GM12891 (cell line): ENCODE results near the gene MRPL57.
A peak's percentile ranks its signal among the peaks of the same experiment; 100 is the strongest.

Experiments
- PAX5 ChIP-seq: IDR thresholded peaks from 2 replicates; pipeline ENCODE4 v1.6.1; 2011; ENCODE audit warnings: low read length, moderate library complexity, mild to moderate bottlenecking; ENCODE audit not compliant: insufficient read depth, severe bottlenecking
- POLR2A ChIP-seq: IDR thresholded peaks from 2 replicates; pipeline ENCODE4 v1.6.1; 2011; ENCODE audit warnings: low read depth, low read length, control low read depth
- POLR2AphosphoS5 ChIP-seq: IDR thresholded peaks from 2 replicates; pipeline ENCODE4 v1.6.1; 2011; ENCODE audit warnings: low read depth, low read length, control low read depth
- POU2F2 ChIP-seq: IDR thresholded peaks from 2 replicates; pipeline ENCODE4 v1.6.1; 2011; ENCODE audit warnings: low read depth, mild to moderate bottlenecking, control low read depth, low read length, moderate library complexity
- SPI1 ChIP-seq: IDR thresholded peaks from 2 replicates; pipeline ENCODE4 v1.6.1; 2011; ENCODE audit warnings: low read depth, low read length, control low read depth
- TAF1 ChIP-seq: IDR thresholded peaks from 2 replicates; pipeline ENCODE4 v1.6.1; 2011; ENCODE audit warnings: low read depth, low read length, control low read depth

- peak; percentile 93 for TF ChIP-seq POLR2AphosphoS5
- TF ChIP-seq POLR2A = peak; percentile 97
- TF ChIP-seq TAF1 = peak; percentile 93
- peak; percentile 70; the same call in 1 of the 2 replicates for TF ChIP-seq POU2F2
- no peak for TF ChIP-seq SPI1
- no peak for TF ChIP-seq PAX5
These were observed at the start of gene MRPL57, which contains the start of gene SKA3 for GRCh38 chr13:21176215-21176981.
